Measurements from ENCODE around the gene RPTOR.

RPTOR gene

DNA sequence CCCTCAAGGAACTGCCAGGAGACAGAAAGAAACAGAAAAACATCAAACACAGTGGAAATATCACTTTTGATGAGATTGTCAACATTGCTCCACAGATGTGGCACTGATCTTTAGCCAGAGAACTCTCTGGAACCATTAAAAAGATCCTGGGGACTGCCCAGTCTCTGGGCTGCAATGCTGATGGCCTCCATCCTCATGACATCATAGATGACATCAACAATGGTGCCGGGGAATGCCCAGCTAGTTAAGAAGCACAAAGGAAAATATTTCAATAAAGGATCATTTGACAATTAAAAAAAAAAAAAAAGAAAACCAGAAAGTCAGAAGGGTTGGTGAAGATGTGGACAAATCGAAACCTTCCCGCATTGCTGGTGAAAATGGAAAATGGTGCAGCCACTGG lies 432.1 kb downstream of the RPTOR start:
- no peak for DNase-seq

DNA sequence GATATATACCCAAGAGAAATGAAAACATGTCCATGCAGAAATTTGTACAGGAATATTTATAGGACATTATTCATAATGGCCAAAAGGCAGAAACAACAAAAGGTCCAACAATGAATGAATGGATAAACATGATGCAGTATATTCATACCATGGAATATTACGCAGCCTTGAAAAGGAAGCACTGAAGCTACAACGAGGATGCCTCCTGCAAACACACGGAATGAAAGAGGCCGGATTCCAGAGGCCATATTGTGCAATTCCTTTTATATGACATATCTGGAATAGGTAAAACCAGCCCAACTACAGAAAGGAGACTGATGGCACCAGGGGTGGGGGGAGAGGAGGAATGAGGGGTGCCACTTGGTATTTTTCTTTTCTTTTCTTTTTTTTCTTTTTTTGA lies 432.5 kb downstream of the RPTOR start:
- no peak for DNase-seq

DNA sequence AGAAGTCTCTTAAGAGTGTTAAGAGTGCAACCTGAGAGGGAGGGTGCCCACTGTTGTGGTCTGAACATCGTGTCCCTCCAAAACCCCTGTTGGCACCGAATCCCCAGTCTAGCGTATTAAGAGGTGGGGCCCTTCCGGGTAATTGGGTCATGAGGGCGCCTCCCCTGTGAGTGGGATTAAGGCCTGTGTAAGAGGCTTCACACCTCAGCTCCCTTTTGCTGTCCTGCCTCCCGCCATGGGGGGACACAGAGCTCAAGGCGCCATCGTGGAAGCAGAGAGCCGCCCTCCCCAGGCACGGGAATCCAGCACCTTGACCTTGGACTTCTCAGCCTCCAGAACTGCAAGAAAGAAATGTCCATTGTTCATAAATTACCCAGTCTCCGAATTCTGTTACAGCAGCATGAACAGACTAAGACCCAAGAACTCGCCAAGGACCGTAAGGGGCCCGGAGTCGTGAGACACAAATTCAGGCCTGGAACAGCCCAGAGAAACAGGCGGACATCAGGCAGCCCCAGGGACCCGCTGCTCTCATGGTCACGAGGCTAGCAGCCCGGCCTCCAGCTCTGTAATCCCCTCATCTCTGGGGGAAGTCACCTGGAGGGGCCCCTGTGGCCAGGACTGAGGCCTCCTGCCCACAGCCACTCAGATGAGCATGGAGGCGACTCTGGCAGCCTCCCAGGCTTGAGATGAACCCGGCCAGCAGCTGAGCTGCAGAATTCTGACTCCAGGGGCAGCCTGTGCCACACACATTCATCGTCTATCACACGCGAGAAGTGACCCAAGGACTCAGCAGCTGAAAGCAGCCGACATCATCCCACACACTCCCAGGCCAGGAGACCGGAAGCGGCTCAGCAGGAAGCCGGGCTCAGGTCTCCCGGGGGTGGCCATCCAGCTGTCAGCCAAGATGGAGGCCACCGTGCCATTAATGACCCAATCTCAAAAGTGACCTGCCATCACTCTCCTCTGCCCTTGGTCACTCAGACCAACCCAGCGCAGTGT lies 434.2 kb downstream of the RPTOR start:
- DNase-seq, result no peak

GRCh38 chr17:80979547-80980378 lies 435.1 kb downstream of the RPTOR start:
- DNase-seq, result no peak

DNA sequence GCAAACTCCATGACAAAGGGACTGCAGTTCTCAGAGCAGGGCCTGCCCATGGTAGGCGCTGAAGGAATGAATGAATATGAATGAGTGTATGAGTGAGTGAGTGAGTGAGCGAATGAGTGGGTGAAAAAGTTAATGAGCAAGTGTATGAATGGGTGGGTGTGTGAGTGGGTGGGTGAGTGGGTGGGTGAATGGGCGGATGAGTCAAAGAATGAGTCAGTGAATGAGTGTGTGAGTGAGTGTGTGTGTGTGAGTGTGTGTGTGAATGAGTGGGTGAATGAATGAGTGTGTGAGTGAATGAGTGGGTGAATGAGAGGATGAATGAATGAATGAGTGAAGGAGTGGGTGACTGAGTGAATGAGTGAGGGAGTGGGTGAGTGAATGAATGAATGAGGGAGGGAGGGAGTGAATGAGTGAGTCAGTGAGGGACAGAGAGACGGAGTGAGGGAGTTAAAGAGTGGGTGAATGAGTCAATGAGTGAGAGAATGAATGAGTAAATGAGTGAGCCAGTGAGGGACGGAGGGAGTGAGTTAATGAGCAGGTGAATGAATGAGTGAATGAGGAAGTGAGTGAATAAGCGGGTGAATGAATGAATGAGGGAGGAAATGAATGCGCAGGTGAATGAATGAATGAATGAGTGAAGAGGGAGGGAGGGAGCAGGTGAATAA lies 435.9 kb downstream of the RPTOR start:
- no peak for DNase-seq

GRCh38 chr17:80981062-80981902 lies 436.6 kb downstream of the RPTOR start:
- DNase-seq, result peak; percentile 27

DNA sequence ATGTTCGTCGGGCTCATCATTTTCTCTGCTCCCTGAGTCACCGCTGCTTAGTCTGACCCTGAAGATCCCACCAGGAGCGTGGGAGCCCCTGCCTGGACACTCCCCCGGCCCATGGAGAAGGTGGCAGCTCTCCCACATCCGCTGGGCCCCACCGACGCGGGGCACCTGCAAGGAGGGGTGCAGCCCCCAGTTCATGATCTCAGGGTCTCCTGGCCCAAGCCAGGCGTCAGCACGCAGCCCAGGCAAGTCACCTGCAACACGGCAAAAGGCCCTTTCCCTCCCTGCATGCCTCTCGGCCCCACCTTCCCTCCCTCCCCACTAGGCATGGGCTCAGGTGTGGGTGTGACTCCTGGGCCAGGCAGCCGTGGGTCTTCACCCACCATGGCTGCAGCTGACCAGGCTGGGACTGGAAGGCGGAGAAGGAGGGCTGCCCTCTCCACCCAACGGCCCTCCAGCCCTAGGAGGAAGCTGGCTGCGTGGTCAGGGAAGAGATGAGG lies 437.3 kb downstream of the RPTOR start:
- DNase-seq, result no peak

- DNase-seq, result no peak
Measured at GRCh38 chr17:80982426-80982974, 437.9 kb downstream of the RPTOR start.

- no peak for DNase-seq
Measured at GRCh38 chr17:80983545-80983944, 438.9 kb downstream of the RPTOR start.

GRCh38 chr17:80984749-80985148 lies 440.1 kb downstream of the RPTOR start:
- DNase-seq, result no peak

GRCh38 chr17:80986046-80986445 lies 441.4 kb downstream of the RPTOR start:
- no peak for DNase-seq

DNA sequence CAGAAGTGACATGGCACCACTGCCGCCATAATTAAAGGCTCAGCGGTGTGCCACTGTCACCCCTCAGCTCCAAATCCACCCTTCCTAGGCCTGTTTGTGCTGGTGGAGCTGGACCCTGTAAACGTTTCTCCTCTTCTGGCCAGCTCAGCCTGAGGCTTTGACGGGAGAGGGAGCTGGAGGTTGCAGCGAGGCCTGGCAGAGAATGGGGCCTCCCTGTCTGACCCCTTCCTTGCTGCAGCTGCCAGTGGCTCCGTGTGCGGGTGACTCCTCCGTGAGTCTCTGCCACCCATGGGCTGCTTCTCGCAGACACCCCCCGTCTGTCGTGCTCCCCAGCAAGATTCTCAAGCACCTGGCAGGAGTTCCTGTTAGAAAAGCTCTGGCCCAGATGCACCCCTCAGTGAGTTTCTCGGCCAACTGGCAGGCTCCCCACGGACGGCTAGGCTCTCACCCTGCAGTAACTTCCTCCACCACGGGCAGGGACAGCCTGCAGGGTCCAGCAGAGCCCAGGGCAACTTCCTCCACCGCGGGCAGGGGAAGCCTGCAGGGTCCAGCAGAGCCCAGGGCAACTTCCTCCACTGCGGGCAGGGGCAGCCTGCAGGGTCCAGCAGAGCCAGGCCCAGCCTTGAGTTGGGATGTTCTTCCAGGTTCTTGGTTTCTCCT lies 442.3 kb downstream of the RPTOR start:
- no peak for DNase-seq

DNA sequence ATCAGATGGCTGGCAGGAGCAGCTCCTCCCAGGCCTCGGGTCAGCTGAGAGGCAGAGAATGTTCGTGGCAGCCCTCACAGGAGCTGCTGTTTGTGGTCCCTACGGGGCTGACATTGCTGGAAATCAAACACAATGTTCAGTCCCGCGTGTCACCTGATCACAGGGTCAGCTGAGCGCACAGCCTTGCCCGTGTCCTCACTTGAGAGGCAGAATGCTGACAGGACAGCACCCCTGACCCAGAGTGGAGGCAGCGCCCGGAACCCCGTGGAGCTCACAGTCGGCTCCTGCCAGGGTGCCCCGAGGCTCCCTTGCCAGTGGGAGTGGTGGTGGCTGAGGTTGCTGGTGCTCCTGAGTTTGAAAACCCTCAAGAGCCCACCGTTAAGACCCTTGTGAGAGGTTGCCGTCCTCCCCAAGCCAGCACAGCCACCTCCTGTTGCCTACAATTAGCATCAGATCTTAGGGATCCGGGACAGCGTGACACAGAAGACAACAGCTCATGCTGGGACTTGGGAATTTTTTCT lies 443.4 kb downstream of the RPTOR start:
- no peak for DNase-seq

- no peak for DNase-seq
Measured at GRCh38 chr17:80989586-80989913, 444.9 kb downstream of the RPTOR start.

GRCh38 chr17:80990921-80991644 lies 446.4 kb downstream of the RPTOR start:
- no peak for DNase-seq

DNA sequence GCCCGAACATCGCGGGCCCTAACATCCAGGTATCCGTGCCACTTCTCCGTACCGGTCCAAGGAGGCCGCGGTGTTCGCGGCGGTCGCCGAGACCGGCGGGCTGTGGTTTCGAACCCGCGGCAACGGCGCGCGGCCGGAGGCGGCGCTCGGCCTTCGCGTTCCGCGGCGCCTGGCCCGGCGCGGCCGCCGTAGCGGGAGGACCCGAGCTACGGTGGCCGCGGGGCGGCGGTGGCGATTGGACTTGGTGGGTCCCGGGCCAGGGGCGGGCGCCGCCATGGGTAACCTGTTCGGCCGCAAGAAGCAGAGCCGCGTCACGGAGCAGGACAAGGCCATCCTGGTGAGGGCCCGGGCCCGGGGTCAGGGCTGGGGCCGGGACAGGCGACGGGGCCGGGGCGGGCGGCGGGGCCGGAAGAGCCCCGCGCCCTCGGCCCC lies 447.0 kb downstream of the RPTOR start, which contains the start of gene CHMP6:
TSS of gene CHMP6 (plus strand) at position 197 of the 432 bp plus-strand sequence. CDS start at position 275, 78 bp downstream.
- peak; percentile 79 for DNase-seq

DNA sequence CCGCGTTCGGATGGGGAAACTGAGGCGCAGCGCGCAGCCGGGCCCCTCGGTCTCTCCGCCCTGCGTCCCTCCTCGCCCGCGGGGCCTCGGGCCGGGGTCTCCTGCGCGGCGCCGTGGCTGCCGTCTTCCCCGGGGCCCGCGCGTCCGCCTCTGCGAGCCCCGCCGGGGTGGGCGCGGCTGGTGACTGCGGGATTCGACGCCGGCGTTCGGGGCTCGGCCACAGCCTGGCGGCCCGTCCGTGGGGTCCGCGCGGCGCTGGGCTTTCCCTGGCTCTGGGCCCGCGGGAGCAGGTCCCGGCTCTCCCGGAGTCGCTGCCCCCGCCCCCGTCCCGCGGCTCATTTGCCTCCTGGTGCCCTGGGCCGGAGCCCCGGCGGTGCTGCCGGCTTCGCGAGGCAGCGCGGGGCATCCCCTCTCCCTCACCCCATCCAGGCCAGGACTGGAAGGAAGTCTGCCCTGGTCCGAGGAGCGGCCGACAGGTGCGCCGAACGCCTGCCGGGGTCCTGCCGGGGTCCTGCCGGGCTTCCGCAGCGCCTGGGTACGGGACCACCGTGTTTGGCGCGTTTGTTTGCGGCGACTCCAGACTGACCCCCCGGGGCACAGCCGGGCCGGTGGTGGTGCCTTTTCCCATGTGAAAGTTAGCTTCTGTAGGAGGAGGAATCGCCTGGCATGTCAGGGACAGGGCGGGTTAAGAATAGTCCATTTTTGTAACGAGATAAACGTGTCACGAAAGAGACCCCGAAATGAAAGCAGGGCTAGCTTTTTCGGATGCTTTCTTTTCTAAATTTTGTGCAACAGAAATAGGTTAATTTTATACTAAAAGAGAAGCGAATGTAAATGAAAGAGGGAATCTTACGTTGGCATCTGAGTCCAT lies 447.7 kb downstream of the RPTOR start:
- DNase-seq, result no peak

- DNase-seq, result no peak
Measured at GRCh38 chr17:80992948-80993624, 448.4 kb downstream of the RPTOR start.

All from CD4-positive, alpha-beta T cell treated with Interleukin-21 for 1 hour (primary cell).